ENCODE data around the gene METTL4. TPM values are rescaled to one million over a fixed set of nuclear protein-coding genes. Genes with fewer than 3 reads are reported as not detected.

Gene METTL4
- total RNA-seq, 1 experiment from 2014 or later = 8.6 TPM

- ATAC-seq (no peak), DNase-seq (no peak)
- intact Hi-C loops (cut with micrococcal nuclease) = no loop called here
- Histone ChIP-seq H3K4me2 (ENCODE audit: low read length) (no peak overlapping the region), H3K79me2 (ENCODE audit: low read length) (no peaks in the 10 kb centered on the region), H3K27me3 (ENCODE audit: low read length) (no peaks in the 10 kb centered on the region), H3K4me1 (ENCODE audit: insufficient read depth, low read length) (peaks cover 31% of the 10 kb centered on the region), H3K36me3 (ENCODE audit: low read depth, low read length) (no peaks in the 10 kb centered on the region), H3K9me3 (ENCODE audit: low read length) (no peaks in the 10 kb centered on the region), H3F3A (ENCODE audit: low read length, unreplicated experiment) (peaks cover 3% of the 10 kb centered on the region), H3K9ac (ENCODE audit: low read length) (no peak overlapping the region), H3K9me2 (replicated peaks; ENCODE audit: low read length) (no peaks in the 10 kb centered on the region), H4K20me1 (ENCODE audit: low read length) (no peaks in the 10 kb centered on the region), H3K27ac (ENCODE audit: low read length) (no peak overlapping the region), H2AFZ (ENCODE audit: low read length) (no peak overlapping the region), H3K4me3 (ENCODE audit: low read length) (no peak overlapping the region)
- BruUV-seq (replicated peaks) = no TSS peak
- no peak for TF ChIP-seq EZH2phosphoT487 (IDR thresholded peaks at IDR 0.05; ENCODE audit: borderline replicate concordance, low read length)
- no peak for TF ChIP-seq CTCF (conservative IDR thresholded peaks at IDR 0.05; ENCODE audit: low read depth, low read length)
- no peak for TF ChIP-seq EZH2 (IDR thresholded peaks at IDR 0.05; ENCODE audit: low read length, unreplicated experiment)
- ChIA-PET POLR2A (ENCODE audit: unreplicated experiment) (no interaction called here), CTCF (no interaction called here)
Observed at GRCh38 chr18:2511451-2511850, 59.9 kb downstream of the METTL4 start.

GRCh38 chr18:2510416-2510815 lies 60.9 kb downstream of the METTL4 start:
- Histone ChIP-seq H3K36me3 (ENCODE audit: low read depth, low read length) (no peaks in the 10 kb centered on the region), H3K4me1 (ENCODE audit: insufficient read depth, low read length) (peaks cover 22% of the 10 kb centered on the region), H3K4me3 (ENCODE audit: low read length) (no peak overlapping the region), H3K9ac (ENCODE audit: low read length) (no peak overlapping the region), H2AFZ (ENCODE audit: low read length) (no peak overlapping the region), H3K4me2 (ENCODE audit: low read length) (no peak overlapping the region), H4K20me1 (ENCODE audit: low read length) (no peaks in the 10 kb centered on the region), H3K27me3 (ENCODE audit: low read length) (no peaks in the 10 kb centered on the region), H3F3A (ENCODE audit: low read length, unreplicated experiment) (peaks cover 3% of the 10 kb centered on the region), H3K9me3 (ENCODE audit: low read length) (no peaks in the 10 kb centered on the region), H3K79me2 (ENCODE audit: low read length) (no peaks in the 10 kb centered on the region), H3K27ac (ENCODE audit: low read length) (no peak overlapping the region), H3K9me2 (replicated peaks; ENCODE audit: low read length) (no peaks in the 10 kb centered on the region)
- BruUV-seq (replicated peaks) = no TSS peak
- DNase-seq (no peak), ATAC-seq (no peak)
- CTCF ChIA-PET = no interaction called here
- POLR2A ChIA-PET (ENCODE audit: unreplicated experiment) = no interaction called here
- intact Hi-C loops (cut with micrococcal nuclease) = no loop called here
- no peak for TF ChIP-seq EZH2 (IDR thresholded peaks at IDR 0.05; ENCODE audit: low read length, unreplicated experiment)
- no peak for TF ChIP-seq CTCF (conservative IDR thresholded peaks at IDR 0.05; ENCODE audit: low read depth, low read length)
- TF ChIP-seq EZH2phosphoT487 (IDR thresholded peaks at IDR 0.05; ENCODE audit: borderline replicate concordance, low read length) = no peak

GRCh38 chr18:2508678-2509077 lies 62.6 kb downstream of the METTL4 start:
- Histone ChIP-seq H3K4me3 (ENCODE audit: low read length) (no peak overlapping the region), H2AFZ (ENCODE audit: low read length) (no peak overlapping the region), H3K36me3 (ENCODE audit: low read depth, low read length) (no peaks in the 10 kb centered on the region), H3K9ac (ENCODE audit: low read length) (no peak overlapping the region), H4K20me1 (ENCODE audit: low read length) (no peaks in the 10 kb centered on the region), H3F3A (ENCODE audit: low read length, unreplicated experiment) (no peaks in the 10 kb centered on the region), H3K79me2 (ENCODE audit: low read length) (no peaks in the 10 kb centered on the region), H3K9me3 (ENCODE audit: low read length) (no peaks in the 10 kb centered on the region), H3K27ac (ENCODE audit: low read length) (no peak overlapping the region), H3K4me2 (ENCODE audit: low read length) (no peak overlapping the region), H3K27me3 (ENCODE audit: low read length) (no peaks in the 10 kb centered on the region), H3K4me1 (ENCODE audit: insufficient read depth, low read length) (peaks cover 5% of the 10 kb centered on the region), H3K9me2 (replicated peaks; ENCODE audit: low read length) (no peaks in the 10 kb centered on the region)
- ChIA-PET CTCF (no interaction called here), POLR2A (ENCODE audit: unreplicated experiment) (no interaction called here)
- BruUV-seq (replicated peaks) = no TSS peak
- ATAC-seq (no peak), DNase-seq (no peak)
- intact Hi-C loops (cut with micrococcal nuclease) = no loop called here
- TF ChIP-seq EZH2phosphoT487 (IDR thresholded peaks at IDR 0.05; ENCODE audit: borderline replicate concordance, low read length) = no peak
- no peak for TF ChIP-seq CTCF (conservative IDR thresholded peaks at IDR 0.05; ENCODE audit: low read depth, low read length)
- no peak for TF ChIP-seq EZH2 (IDR thresholded peaks at IDR 0.05; ENCODE audit: low read length, unreplicated experiment)
